ENCODE results near the gene IL23A. TPM values are rescaled to one million over a fixed set of nuclear protein-coding genes. Genes with fewer than 3 reads are reported as not detected.

The IL23A gene
- total and polyA plus RNA-seq, 2 of the 13 experiments (the other 11 are each of a cell fraction or from before 2014, with no cell fraction given), result 0.33 to 0.35 TPM

DNA sequence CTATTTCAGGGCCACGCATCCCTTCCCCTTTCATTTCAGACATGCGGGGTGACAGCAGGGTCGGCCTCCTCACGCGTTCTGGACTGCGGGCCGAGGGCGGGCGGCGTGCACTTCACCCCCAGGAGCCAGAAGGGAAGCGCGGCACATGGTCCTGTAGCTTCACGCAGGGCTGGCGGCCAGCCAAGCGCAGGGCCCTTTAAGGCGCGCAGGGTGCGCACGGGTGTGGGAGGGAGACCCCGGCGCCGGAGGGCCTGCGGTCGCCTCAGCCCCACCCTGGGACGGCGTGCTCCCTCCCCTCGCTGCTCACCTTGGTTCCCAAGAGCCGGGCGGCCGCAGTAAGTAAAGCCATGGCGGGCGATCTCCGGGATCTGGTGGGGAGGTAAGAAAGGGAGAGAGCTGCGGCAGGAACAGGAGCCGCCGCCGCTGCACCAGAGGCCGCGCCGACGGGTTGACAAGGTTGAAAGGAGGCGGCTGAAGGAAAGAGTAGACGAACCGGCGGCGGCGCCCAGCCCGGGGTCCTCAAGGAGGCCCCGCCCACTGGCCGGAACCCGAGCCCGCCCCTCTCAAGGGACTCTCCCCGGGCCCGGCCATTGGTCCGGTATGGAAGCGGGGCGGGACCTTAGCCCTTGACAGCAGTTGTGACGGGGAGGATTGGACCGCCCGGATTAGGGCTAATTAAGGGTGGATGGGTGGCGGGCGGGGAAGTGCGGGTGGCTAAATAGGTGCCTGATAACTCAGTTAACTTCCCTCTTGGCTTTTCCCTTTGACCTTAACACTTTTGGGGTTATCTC lies 38.6 kb upstream of the IL23A start, which contains the start of gene CS (continued):
- TF ChIP-seq LCORL (IDR thresholded peaks at IDR 0.05) (no peak), LCORL (CRISPR knock-in tag; IDR thresholded peaks at IDR 0.05) (0 out of 2 replicates have a peak, but pooled peaks have one; percentile 56), NR2F1 (CRISPR knock-in tag; IDR thresholded peaks at IDR 0.05) (no peak), ZNF383 (CRISPR knock-in tag; IDR thresholded peaks at IDR 0.05; ENCODE audit: borderline replicate concordance) (peak; percentile 84; the same call in 1 of the 2 replicates), TAF15 (IDR thresholded peaks at IDR 0.05; ENCODE audit: low read depth, low read length, poor library complexity, severe bottlenecking) (peak; percentile 75), PCBP2 (optimal IDR thresholded peaks at IDR 0.05; ENCODE audit: low read depth, low read length, poor library complexity, severe bottlenecking) (no peak), ZNF510 (CRISPR knock-in tag; IDR thresholded peaks at IDR 0.05; ENCODE audit: low read depth) (no peak; the same call in 1 of the 2 replicates), HOXA9 (CRISPR knock-in tag; IDR thresholded peaks at IDR 0.05; ENCODE audit: borderline replicate concordance) (no peak), GATA4 (IDR thresholded peaks at IDR 0.05; ENCODE audit: borderline replicate concordance, low read depth) (no peak), ZNF816 (CRISPR knock-in tag; IDR thresholded peaks at IDR 0.05; ENCODE audit: borderline replicate concordance) (0 out of 2 replicates have a peak, but pooled peaks have one; percentile 16), DPF2 (CRISPR knock-in tag; IDR thresholded peaks at IDR 0.05; ENCODE audit: borderline replicate concordance, low read depth) (no peak), NFKB2 (CRISPR knock-in tag; IDR thresholded peaks at IDR 0.05; ENCODE audit: borderline replicate concordance) (no peak), TAF1 (CRISPR knock-in tag; IDR thresholded peaks at IDR 0.05) (peak; percentile 69), ZNF644 (CRISPR knock-in tag; IDR thresholded peaks at IDR 0.05; ENCODE audit: low read depth) (no peak), ZNF567 (CRISPR knock-in tag; IDR thresholded peaks at IDR 0.05; ENCODE audit: borderline replicate concordance) (0 out of 2 replicates have a peak, but pooled peaks have one; percentile 67), JUN (CRISPR knock-in tag; IDR thresholded peaks at IDR 0.05) (0 out of 2 replicates have a peak, but pooled peaks have one; percentile 33)
- TF ChIP-seq, protein P1, sequence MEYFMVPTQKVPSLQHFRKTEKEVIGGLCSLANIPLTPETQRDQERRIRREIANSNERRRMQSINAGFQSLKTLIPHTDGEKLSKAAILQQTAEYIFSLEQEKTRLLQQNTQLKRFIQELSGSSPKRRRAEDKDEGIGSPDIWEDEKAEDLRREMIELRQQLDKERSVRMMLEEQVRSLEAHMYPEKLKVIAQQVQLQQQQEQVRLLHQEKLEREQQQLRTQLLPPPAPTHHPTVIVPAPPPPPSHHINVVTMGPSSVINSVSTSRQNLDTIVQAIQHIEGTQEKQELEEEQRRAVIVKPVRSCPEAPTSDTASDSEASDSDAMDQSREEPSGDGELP (IDR thresholded peaks at IDR 0.05; ENCODE audit: borderline replicate concordance, low read depth), result no peak
- TF ChIP-seq, protein P2, sequence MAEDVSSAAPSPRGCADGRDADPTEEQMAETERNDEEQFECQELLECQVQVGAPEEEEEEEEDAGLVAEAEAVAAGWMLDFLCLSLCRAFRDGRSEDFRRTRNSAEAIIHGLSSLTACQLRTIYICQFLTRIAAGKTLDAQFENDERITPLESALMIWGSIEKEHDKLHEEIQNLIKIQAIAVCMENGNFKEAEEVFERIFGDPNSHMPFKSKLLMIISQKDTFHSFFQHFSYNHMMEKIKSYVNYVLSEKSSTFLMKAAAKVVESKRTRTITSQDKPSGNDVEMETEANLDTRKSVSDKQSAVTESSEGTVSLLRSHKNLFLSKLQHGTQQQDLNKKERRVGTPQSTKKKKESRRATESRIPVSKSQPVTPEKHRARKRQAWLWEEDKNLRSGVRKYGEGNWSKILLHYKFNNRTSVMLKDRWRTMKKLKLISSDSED (CRISPR knock-in tag; IDR thresholded peaks at IDR 0.05), result 0 out of 2 replicates have a peak, but pooled peaks have one; percentile 56
- TF ChIP-seq, protein P3, sequence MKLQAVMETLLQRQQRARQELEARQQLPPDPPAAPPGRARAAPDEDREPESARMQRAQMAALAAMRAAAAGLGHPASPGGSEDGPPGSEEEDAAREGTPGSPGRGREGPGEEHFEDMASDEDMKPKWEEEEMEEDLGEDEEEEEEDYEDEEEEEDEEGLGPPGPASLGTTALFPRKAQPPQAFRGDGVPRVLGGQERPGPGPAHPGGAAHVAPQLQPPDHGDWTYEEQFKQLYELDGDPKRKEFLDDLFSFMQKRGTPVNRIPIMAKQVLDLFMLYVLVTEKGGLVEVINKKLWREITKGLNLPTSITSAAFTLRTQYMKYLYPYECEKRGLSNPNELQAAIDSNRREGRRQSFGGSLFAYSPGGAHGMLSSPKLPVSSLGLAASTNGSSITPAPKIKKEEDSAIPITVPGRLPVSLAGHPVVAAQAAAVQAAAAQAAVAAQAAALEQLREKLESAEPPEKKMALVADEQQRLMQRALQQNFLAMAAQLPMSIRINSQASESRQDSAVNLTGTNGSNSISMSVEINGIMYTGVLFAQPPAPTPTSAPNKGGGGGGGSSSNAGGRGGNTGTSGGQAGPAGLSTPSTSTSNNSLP (IDR thresholded peaks at IDR 0.05; ENCODE audit: low read depth, low read length), result peak; percentile 57; the same call in 1 of the 2 replicates
- TF ChIP-seq, protein P4, sequence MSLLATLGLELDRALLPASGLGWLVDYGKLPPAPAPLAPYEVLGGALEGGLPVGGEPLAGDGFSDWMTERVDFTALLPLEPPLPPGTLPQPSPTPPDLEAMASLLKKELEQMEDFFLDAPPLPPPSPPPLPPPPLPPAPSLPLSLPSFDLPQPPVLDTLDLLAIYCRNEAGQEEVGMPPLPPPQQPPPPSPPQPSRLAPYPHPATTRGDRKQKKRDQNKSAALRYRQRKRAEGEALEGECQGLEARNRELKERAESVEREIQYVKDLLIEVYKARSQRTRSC (CRISPR knock-in tag; IDR thresholded peaks at IDR 0.05; ENCODE audit: low read depth), result no peak; the same call in 1 of the 2 replicates
- TF ChIP-seq, protein P5, sequence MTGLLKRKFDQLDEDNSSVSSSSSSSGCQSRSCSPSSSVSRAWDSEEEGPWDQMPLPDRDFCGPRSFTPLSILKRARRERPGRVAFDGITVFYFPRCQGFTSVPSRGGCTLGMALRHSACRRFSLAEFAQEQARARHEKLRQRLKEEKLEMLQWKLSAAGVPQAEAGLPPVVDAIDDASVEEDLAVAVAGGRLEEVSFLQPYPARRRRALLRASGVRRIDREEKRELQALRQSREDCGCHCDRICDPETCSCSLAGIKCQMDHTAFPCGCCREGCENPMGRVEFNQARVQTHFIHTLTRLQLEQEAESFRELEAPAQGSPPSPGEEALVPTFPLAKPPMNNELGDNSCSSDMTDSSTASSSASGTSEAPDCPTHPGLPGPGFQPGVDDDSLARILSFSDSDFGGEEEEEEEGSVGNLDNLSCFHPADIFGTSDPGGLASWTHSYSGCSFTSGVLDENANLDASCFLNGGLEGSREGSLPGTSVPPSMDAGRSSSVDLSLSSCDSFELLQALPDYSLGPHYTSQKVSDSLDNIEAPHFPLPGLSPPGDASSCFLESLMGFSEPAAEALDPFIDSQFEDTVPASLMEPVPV (CRISPR knock-in tag; IDR thresholded peaks at IDR 0.05), result peak; percentile 69; the same call in 1 of the 2 replicates

Data from HepG2 (cell line).